Mucosa of descending colon (tissue), 3 donors: ENCODE measurements around the gene PTGFRN. TPM values are rescaled to one million over a fixed set of nuclear protein-coding genes. Genes with fewer than 3 reads are reported as not detected.

Experiments used
- ATAC-seq: fragments of 200-7000 bp; cut with Tn5 transposase; one replicate; pipeline ENCODE4 v1.9.1; 2020; ENCODE audit warnings: mild to moderate bottlenecking, moderate library complexity
- DNase-seq, 3 donors: peaks; one replicate each; pipeline ENCODE4 v3.0.0-alpha.2; 2020
- H3K36me3 ChIP-seq: fragments of 200-600 bp; one replicate; pipeline ENCODE4 v1.8.0; 2021; ENCODE audit warnings: low read depth, mild to moderate bottlenecking
- H3K4me1 ChIP-seq: fragments of 200-600 bp; one replicate; pipeline ENCODE4 v1.8.0; 2021; ENCODE audit warnings: low read depth, mild to moderate bottlenecking
- H3K4me3 ChIP-seq: fragments of 200-600 bp; one replicate; pipeline ENCODE4 v1.8.0; 2021; ENCODE audit warnings: mild to moderate bottlenecking
- H3K9me3 ChIP-seq: fragments of 200-600 bp; one replicate; pipeline ENCODE4 v1.8.0; 2021; ENCODE audit warnings: mild to moderate bottlenecking
- intact Hi-C, 2 donors: fragments of 100-400 bp; cut with DNase I in 1 of 2; cut with micrococcal nuclease in 1 of 2; formaldehyde crosslinking; loops; one replicate each; pipeline versions ENCODE4 v1.11.0 to v1.11.1; 2022; cut with DNase I, micrococcal nuclease
- total RNA-seq, 3 donors: library from RNA; stranded (reverse); fragmentation: NEBNext Ultra II Directional in 2 of 3; extraction: Animal tissue kit (Norgen Biotek cat#: 25700) in 2 of 3; gene quantifications; one replicate each; pipeline versions ENCODE4 v1.2.1 to v1.2.4, GENCODE V29; 2021 to 2023
- TF ChIP-seq, protein P1 (sequence below): fragments of 200-600 bp; IDR thresholded peaks from one replicate; pipeline ENCODE4 v1.8.0; 2022; ENCODE audit warnings: antibody characterized with exemption, mild to moderate bottlenecking
- donor health status: DM: no; HTN: no; CAD: no; lungs with moderate emphysema.
- donor health status: DM: no; HTN: no; CAD: no.
- donor health status: DM: no; HTN: yes; CAD: no.

PTGFRN gene
- total RNA-seq, 3 donors from 2014 or later, result 74.4 to 185 (median 84.4) TPM

- intact Hi-C loops, result loop anchor here in 1 of 2 donors (5.0 kb wide), 1 partner anchor 137 kb away; no protein-coding TSS in a partner anchor
- Histone ChIP-seq H3K36me3 (no peaks in the 10 kb centered on the region), H3K9me3 (no peaks in the 10 kb centered on the region), H3K4me1 (peaks cover 45% of the 10 kb centered on the region), H3K4me3 (no peak overlapping the region)
- DNase-seq (peak in 2 of 3 donors; percentile 50 to 56), ATAC-seq (no peak)
- TF ChIP-seq, protein P1, sequence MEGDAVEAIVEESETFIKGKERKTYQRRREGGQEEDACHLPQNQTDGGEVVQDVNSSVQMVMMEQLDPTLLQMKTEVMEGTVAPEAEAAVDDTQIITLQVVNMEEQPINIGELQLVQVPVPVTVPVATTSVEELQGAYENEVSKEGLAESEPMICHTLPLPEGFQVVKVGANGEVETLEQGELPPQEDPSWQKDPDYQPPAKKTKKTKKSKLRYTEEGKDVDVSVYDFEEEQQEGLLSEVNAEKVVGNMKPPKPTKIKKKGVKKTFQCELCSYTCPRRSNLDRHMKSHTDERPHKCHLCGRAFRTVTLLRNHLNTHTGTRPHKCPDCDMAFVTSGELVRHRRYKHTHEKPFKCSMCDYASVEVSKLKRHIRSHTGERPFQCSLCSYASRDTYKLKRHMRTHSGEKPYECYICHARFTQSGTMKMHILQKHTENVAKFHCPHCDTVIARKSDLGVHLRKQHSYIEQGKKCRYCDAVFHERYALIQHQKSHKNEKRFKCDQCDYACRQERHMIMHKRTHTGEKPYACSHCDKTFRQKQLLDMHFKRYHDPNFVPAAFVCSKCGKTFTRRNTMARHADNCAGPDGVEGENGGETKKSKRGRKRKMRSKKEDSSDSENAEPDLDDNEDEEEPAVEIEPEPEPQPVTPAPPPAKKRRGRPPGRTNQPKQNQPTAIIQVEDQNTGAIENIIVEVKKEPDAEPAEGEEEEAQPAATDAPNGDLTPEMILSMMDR, result no peak
These were observed 10.1 kb downstream of the PTGFRN start for GRCh38 chr1:116919802-116920201.

GRCh38 chr1:116920211-116920610, 10.5 kb downstream of the PTGFRN start:
- DNase-seq (no peak), ATAC-seq (no peak)
- H3K36me3 ChIP-seq, result no peaks in the 10 kb centered on the region
- no peaks in the 10 kb centered on the region for H3K9me3 ChIP-seq
- intact Hi-C loops, result no loop called here
- TF ChIP-seq, protein P1, result no peak
- no peak overlapping the region for H3K4me3 ChIP-seq
- peaks cover 44% of the 10 kb centered on the region for H3K4me1 ChIP-seq

GRCh38 chr1:116921301-116921885, 11.7 kb downstream of the PTGFRN start:
- intact Hi-C loops, result no loop called here
- TF ChIP-seq, protein P1, result no peak
- Histone ChIP-seq H3K9me3 (no peaks in the 10 kb centered on the region), H3K36me3 (no peaks in the 10 kb centered on the region), H3K4me1 (peaks cover 32% of the 10 kb centered on the region), H3K4me3 (no peak overlapping the region)
- ATAC-seq, result peak; percentile 76
- no peak for DNase-seq

DNA sequence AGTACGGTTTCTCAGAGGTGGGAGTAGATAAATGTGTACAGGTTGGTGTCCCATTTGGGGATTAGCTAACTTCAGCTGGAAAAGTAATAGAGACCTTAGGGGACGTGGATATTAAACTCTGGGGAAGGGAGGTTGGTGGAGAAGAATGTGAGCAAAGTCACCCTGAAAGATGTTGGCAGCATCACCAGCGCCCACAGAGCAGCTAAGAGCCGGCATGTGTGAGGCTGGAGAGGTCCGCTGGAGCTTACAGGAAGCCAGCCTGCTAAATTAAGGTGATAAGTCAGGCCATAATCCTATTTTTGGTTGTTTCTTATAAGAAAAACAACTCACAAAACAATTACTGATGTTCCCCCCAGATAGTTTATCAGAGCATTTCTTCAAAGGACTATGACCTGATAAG, 12.2 kb downstream of the PTGFRN start:
- intact Hi-C loops, result no loop called here
- Histone ChIP-seq H3K9me3 (no peaks in the 10 kb centered on the region), H3K4me1 (peaks cover 28% of the 10 kb centered on the region), H3K36me3 (no peaks in the 10 kb centered on the region), H3K4me3 (no peak overlapping the region)
- ATAC-seq, result no peak
- TF ChIP-seq, protein P1, result no peak
- DNase-seq, result no peak

DNA sequence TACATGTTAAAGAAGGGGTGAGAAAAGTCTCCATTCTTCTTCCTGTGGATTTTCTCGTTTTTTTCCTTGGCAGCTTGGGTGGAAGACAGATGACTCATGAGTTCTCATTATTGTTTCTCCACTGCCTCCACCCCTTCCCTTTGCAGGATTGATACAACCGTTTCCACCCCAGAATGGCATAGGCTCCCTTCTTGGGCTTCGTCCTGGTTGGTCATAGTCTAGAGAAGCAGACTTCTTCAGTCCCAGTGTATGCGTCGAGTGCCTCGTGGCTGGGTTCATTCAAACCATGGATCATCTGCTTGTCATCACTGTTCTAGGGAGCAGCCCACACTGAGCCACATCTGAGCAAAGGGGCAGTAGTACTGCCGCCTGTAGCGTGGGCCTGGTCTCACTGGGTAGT, 13.7 kb downstream of the PTGFRN start:
- Histone ChIP-seq H3K9me3 (no peaks in the 10 kb centered on the region), H3K4me3 (no peak overlapping the region), H3K4me1 (peaks cover 23% of the 10 kb centered on the region), H3K36me3 (no peaks in the 10 kb centered on the region)
- intact Hi-C loops, result no loop called here
- ATAC-seq, result no peak
- TF ChIP-seq, protein P1, result no peak
- no peak for DNase-seq
